Measurements from ENCODE around the gene CCL4.
"Not testable (repeated sequence)": the region's sequence is repeated elsewhere in the genome, so short reads cannot be mapped to it uniquely, and the experiment has no call there.

CCL4 gene

DNA sequence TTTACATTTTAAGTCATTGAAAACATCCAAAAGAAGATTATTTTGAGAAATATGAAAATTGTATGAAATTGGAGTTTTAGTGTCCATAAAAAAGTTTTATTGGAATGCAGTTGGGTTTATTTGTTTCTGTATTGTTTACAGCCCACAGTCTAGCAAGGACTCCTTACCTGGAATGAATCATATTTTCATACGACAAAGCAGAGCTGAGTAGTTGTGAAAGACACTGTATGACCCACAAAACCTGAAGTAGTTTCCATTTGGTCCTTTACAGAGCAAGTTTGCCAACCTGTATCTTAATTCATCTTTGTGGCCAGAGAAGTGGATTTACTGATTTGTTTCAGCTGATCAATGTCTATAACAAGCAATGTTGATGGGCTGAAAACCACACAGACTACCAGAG, 29.3 kb upstream of the CCL4 start:
- TF ChIP-seq, protein P1, sequence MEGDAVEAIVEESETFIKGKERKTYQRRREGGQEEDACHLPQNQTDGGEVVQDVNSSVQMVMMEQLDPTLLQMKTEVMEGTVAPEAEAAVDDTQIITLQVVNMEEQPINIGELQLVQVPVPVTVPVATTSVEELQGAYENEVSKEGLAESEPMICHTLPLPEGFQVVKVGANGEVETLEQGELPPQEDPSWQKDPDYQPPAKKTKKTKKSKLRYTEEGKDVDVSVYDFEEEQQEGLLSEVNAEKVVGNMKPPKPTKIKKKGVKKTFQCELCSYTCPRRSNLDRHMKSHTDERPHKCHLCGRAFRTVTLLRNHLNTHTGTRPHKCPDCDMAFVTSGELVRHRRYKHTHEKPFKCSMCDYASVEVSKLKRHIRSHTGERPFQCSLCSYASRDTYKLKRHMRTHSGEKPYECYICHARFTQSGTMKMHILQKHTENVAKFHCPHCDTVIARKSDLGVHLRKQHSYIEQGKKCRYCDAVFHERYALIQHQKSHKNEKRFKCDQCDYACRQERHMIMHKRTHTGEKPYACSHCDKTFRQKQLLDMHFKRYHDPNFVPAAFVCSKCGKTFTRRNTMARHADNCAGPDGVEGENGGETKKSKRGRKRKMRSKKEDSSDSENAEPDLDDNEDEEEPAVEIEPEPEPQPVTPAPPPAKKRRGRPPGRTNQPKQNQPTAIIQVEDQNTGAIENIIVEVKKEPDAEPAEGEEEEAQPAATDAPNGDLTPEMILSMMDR (IDR thresholded peaks at IDR 0.05; ENCODE audit: extremely low read depth, insufficient read depth, missing control alignments) = no peak
- in situ Hi-C loops (cut with MboI; ENCODE audit: low pct_unique_long_range_greater_than_20kb, low sequenced_read_pairs, unreplicated experiment) = loop anchor here (10.0 kb wide), 1 partner anchor 60 kb away; the partner anchor contains the start of gene CCL23

DNA sequence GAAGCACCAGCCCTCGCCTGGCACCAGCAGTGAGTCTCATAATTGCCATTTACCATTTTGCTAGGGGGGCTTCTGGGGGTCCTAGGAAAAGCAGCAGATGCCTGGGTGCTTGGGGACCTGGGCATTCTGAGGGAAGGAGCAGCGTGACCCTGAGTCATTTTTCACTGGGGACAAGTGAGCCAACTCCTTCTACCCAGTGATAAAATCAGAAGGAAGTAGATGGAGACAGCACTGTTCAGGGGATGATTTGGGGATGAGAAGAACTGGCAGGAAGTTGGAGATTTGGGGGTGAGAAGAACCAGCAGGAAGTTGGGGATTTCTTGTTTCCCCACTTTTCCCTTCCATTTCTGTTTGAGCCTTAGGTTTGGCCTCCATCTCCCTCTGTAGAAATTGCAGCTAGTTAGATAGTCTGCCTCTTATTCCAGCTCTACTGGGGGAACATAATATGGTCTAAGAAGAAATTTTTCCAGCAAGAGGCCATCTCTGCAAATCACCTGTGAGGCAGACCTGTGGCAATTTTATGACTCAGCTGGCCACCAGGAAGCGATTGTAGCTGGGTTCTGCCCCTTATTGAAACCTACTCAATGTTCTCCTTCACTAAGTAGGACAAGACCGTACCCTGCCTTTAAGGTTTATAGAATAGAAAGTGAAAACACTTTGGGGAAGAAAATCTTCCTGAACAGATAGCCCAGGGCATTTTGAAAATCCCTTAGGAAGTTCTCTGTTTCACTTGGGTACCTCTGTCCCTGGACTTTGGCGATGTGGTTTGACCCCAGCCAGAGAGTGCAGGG, 21.8 kb upstream of the CCL4 start:
- in situ Hi-C loops (cut with MboI; ENCODE audit: low pct_unique_long_range_greater_than_20kb, low sequenced_read_pairs, unreplicated experiment) = not testable (repeated sequence)
- peak; percentile 20 for DNase-seq (ENCODE audit: low spot score)

More for the DNA sequence above, 29.3 kb upstream of the CCL4 start:
- DNase-seq (ENCODE audit: low spot score) = peak; percentile 17

GRCh38 chr17:36082482-36083120, 21.0 kb upstream of the CCL4 start:
- peak; percentile 52 for DNase-seq (ENCODE audit: low spot score)
- in situ Hi-C loops (cut with MboI; ENCODE audit: low pct_unique_long_range_greater_than_20kb, low sequenced_read_pairs, unreplicated experiment) = not testable (repeated sequence)

DNA sequence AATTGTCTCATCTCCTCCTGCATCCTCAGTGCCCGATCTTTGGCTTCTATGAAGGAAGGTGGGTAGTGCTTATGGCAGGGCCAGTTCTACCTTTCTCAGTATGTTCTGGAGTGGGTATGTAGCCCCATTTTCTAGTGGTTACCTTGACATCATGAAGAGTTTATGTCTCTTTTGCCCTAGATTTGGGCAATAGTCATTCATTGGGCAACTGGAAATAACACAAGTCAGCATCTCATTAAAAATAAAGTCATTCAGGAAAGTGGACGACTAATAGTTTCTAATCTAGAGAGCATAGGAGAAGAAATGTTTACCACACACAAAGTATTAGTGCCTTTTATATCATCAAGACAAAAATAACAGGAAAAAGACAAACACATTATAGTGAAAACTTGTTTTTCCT, 19.9 kb upstream of the CCL4 start:
- in situ Hi-C loops (cut with MboI; ENCODE audit: low pct_unique_long_range_greater_than_20kb, low sequenced_read_pairs, unreplicated experiment); DNase-seq (ENCODE audit: low spot score): not testable (repeated sequence)

- in situ Hi-C loops (cut with MboI; ENCODE audit: low pct_unique_long_range_greater_than_20kb, low sequenced_read_pairs, unreplicated experiment) = no loop called here
- DNase-seq (ENCODE audit: low spot score) = no peak
- TF ChIP-seq, protein P1 (IDR thresholded peaks at IDR 0.05; ENCODE audit: extremely low read depth, insufficient read depth, missing control alignments) = no peak
Measured at GRCh38 chr17:36085765-36086164, 17.9 kb upstream of the CCL4 start.

- TF ChIP-seq, protein P1 (IDR thresholded peaks at IDR 0.05; ENCODE audit: extremely low read depth, insufficient read depth, missing control alignments) = no peak
- DNase-seq (ENCODE audit: low spot score) = no peak
- in situ Hi-C loops (cut with MboI; ENCODE audit: low pct_unique_long_range_greater_than_20kb, low sequenced_read_pairs, unreplicated experiment) = no loop called here
Measured at GRCh38 chr17:36086791-36087190, 16.8 kb upstream of the CCL4 start.

GRCh38 chr17:36087471-36087870, 16.2 kb upstream of the CCL4 start:
- in situ Hi-C loops (cut with MboI; ENCODE audit: low pct_unique_long_range_greater_than_20kb, low sequenced_read_pairs, unreplicated experiment); DNase-seq (ENCODE audit: low spot score): not testable (repeated sequence)

DNA sequence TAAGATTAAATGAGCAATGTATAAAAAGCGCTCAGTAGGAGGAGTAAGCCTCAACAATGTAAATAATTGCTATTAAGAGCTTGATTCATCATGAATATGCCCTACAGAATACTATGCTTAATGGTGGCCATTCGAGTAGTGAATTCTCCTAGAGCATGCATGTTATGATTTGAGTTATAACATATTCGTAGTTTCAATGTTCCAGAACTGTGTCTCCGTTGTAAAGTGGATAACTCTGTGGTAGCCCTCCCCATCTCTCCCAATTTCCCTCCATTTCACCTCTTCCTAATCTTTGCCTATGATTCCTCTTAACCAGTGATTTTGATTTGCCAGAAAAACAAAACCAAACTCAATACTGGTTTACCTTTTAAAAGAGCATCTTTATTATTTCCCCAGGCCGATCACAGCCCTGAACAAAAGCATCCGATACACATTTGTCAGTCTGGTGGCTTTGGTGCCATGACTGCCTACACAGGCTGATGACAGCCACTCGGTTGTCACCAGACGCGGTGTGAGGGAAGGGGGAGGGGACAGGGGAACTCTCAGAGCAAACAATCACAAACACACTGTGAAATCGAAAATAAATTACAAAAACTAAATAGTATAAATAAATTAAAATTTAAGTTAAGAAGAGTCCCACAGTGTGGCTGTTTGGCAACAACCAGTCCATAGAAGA, 15.6 kb upstream of the CCL4 start:
- DNase-seq (ENCODE audit: low spot score); in situ Hi-C loops (cut with MboI; ENCODE audit: low pct_unique_long_range_greater_than_20kb, low sequenced_read_pairs, unreplicated experiment): not testable (repeated sequence)

DNA sequence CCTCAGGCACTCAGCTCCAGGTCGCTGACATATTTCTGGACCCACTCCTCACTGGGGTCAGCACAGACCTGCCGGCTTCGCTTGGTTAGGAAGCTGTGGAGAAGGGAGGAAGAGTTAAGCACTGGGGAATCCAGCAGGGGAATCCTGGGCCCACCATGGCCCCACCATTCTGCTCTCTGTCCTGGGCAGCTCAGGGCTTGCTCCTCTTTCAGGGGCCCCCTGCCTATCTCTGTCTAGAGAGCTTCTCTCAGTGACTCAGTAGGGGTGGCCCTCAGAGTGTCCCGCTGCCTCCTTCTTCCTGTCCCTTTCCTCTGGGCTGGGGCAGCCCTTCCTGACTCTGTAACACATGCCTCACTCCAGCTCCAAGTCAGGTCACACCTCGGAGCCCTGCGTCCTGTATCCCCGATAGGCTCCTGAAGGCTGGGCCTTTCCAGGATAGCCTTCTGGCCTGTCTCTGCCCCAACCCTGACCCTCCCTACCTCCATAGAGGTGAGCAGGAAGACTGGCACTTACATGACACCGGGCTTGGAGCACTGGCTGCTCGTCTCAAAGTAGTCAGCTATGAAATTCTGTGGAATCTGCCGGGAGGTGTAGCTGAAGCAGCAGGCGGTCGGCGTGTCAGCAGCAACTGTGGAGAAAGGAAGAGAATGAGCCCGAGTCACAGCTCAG, 14.8 kb upstream of the CCL4 start:
- in situ Hi-C loops (cut with MboI; ENCODE audit: low pct_unique_long_range_greater_than_20kb, low sequenced_read_pairs, unreplicated experiment) = no loop called here
- DNase-seq (ENCODE audit: low spot score) = no peak
- TF ChIP-seq, protein P1 (IDR thresholded peaks at IDR 0.05; ENCODE audit: extremely low read depth, insufficient read depth, missing control alignments) = no peak
